IMR-90 (cell line): Measurements from ENCODE around the gene DENND1A. TPM values are rescaled to one million over a fixed set of nuclear protein-coding genes. Genes with fewer than 3 reads are reported as not detected.

ENCODE experiments used
- ATAC-seq: fragments of 200-7000 bp; cut with Tn5 transposase; 2 replicates; pipeline ENCODE4 v1.9.1; 2020; ENCODE audit warnings: low read depth, mild to moderate bottlenecking, moderate library complexity
- BruUV-seq: library from RNA; stranded (reverse); fragments of 400-500 nt; replicated peaks from 2 replicates; lab custom pipeline; 2021; lab: Mats Ljungman, UMichigan
- CTCF ChIA-PET: fragments of 300-600 bp; formaldehyde crosslinking; extraction: SDS; loops from one replicate; lab custom pipeline; 2021; ENCODE audit warnings: antibody characterized with exemption; lab: Yijun Ruan, JAX
- POLR2A ChIA-PET: fragments of 300-600 bp; sonication (Branson Sonifier 250); formaldehyde crosslinking; loops from one replicate; lab custom pipeline; 2022; ENCODE audit warnings: antibody characterized with exemption; ENCODE audit not compliant: unreplicated experiment; lab: Charles Lee
- DNase-seq: peaks from one replicate; pipeline ENCODE4 v3.0.0; 2013
- H2AFZ ChIP-seq: replicated peaks from 2 replicates; pipeline ENCODE3; 2013; ENCODE audit warnings: low read length, mild to moderate bottlenecking; ENCODE audit not compliant: poor library complexity
- H2AK5ac ChIP-seq: 2 replicates; pipeline ENCODE4 v1.6.1; 2013; ENCODE audit warnings: low read depth, low read length, inconsistent platforms
- H2AK9ac ChIP-seq: replicated peaks from 2 replicates; pipeline ENCODE3; 2013; ENCODE audit warnings: mild to moderate bottlenecking, low read depth, low read length, moderate library complexity; ENCODE audit not compliant: poor library complexity
- H2BK120ac ChIP-seq: 2 replicates; pipeline ENCODE4 v1.6.1; 2013; ENCODE audit warnings: low read depth, low read length, inconsistent platforms
- H2BK15ac ChIP-seq: 3 replicates; pipeline ENCODE4 v1.6.1; 2013; ENCODE audit warnings: low read depth, low read length, inconsistent platforms
- H2BK20ac ChIP-seq: 2 replicates; pipeline ENCODE4 v1.6.1; 2013; ENCODE audit warnings: low read depth, mild to moderate bottlenecking, inconsistent platforms, low read length, moderate library complexity
- H2BK5ac ChIP-seq: 2 replicates; pipeline ENCODE4 v1.6.1; 2013; ENCODE audit warnings: mild to moderate bottlenecking, low read depth, low read length, inconsistent platforms; ENCODE audit not compliant: poor library complexity, severe bottlenecking
- H3K14ac ChIP-seq: replicated peaks from 2 replicates; pipeline ENCODE4 v1.6.1; 2013; ENCODE audit warnings: low read depth, low read length, inconsistent platforms
- H3K18ac ChIP-seq: 2 replicates; pipeline ENCODE4 v1.6.1; 2013; ENCODE audit warnings: low read depth, low read length, control low read depth
- H3K23ac ChIP-seq: 2 replicates; pipeline ENCODE4 v1.6.1; 2013; ENCODE audit warnings: low read depth, low read length, inconsistent platforms
- H3K27ac ChIP-seq: 2 replicates; pipeline ENCODE4 v1.5.1; 2013; ENCODE audit warnings: mild to moderate bottlenecking, control low read depth, low read length; ENCODE audit not compliant: insufficient read depth
- H3K27me3 ChIP-seq: 2 replicates; pipeline ENCODE4 v1.6.1; 2013; ENCODE audit warnings: low read length; ENCODE audit not compliant: control insufficient read depth, insufficient read depth
- H3K36me3 ChIP-seq: 2 replicates; pipeline ENCODE4 v1.6.1; 2013; ENCODE audit warnings: low read length, mixed read lengths; ENCODE audit not compliant: control insufficient read depth, insufficient read depth
- H3K4ac ChIP-seq: 2 replicates; pipeline ENCODE4 v1.6.1; 2013; ENCODE audit warnings: low read depth, low read length, inconsistent platforms
- H3K4me1 ChIP-seq: 2 replicates; pipeline ENCODE4 v1.6.1; 2013; ENCODE audit warnings: low read length, mixed read lengths; ENCODE audit not compliant: control insufficient read depth, insufficient read depth
- H3K4me2 ChIP-seq: 2 replicates; pipeline ENCODE4 v1.6.1; 2013; ENCODE audit warnings: low read depth, mild to moderate bottlenecking, control low read depth, low read length, moderate library complexity
- H3K4me3 ChIP-seq: 2 replicates; pipeline ENCODE4 v1.5.1; 2013; ENCODE audit warnings: low read depth, mild to moderate bottlenecking, control low read depth, low read length, moderate library complexity; ENCODE audit not compliant: insufficient read depth
- H3K56ac ChIP-seq: 2 replicates; pipeline ENCODE4 v1.6.1; 2013; ENCODE audit warnings: low read length, inconsistent platforms; ENCODE audit not compliant: insufficient read depth; ENCODE audit errors: extremely low read depth
- H3K79me1 ChIP-seq, 2 experiments: 2 replicates each; pipeline ENCODE4 v1.6.1; 2013; ENCODE audit warnings: low read length in 2 of 2, inconsistent platforms in 1 of 2, low read depth in 1 of 2
- H3K9ac ChIP-seq: 2 replicates; pipeline ENCODE4 v1.6.1; 2013; ENCODE audit warnings: low read depth, low read length, control low read depth
- H3K9me1 ChIP-seq: 2 replicates; pipeline ENCODE4 v1.6.1; 2013; ENCODE audit warnings: low read length, inconsistent platforms; ENCODE audit not compliant: insufficient read depth
- H3K9me3 ChIP-seq: 2 replicates; pipeline ENCODE4 v1.6.1; 2013; ENCODE audit warnings: low read length; ENCODE audit not compliant: control insufficient read depth, insufficient read depth
- H4K20me1 ChIP-seq: 2 replicates; pipeline ENCODE4 v1.6.1; 2013; ENCODE audit warnings: low read length, inconsistent platforms; ENCODE audit not compliant: insufficient read depth
- H4K5ac ChIP-seq: 2 replicates; pipeline ENCODE4 v1.6.1; 2013; ENCODE audit warnings: mild to moderate bottlenecking, low read depth, low read length, control low read depth
- H4K8ac ChIP-seq, 2 experiments: 2 replicates each; pipeline ENCODE4 v1.6.1; 2013; ENCODE audit warnings: low read depth in 2 of 2, low read length in 2 of 2, control low read depth in 1 of 2, inconsistent platforms in 1 of 2
- H4K91ac ChIP-seq: 2 replicates; pipeline ENCODE4 v1.6.1; 2013; ENCODE audit warnings: low read depth, low read length, inconsistent platforms; ENCODE audit not compliant: insufficient read depth
- CEBPB ChIP-seq: IDR thresholded peaks from 2 replicates; pipeline ENCODE4 v1.6.1; 2012; ENCODE audit warnings: low read depth, low read length, improper control_type of control experiment
- MAFK ChIP-seq: IDR thresholded peaks from 2 replicates; pipeline ENCODE4 v1.6.1; 2012; ENCODE audit warnings: low read depth, low read length, improper control_type of control experiment
- POLR2A ChIP-seq: IDR thresholded peaks from 2 replicates; pipeline ENCODE4 v1.6.1; 2012; ENCODE audit warnings: mild to moderate bottlenecking, low read depth, low read length
- WGBS, 2 experiments: methylation state at CpG; one replicate each; pipeline versions ENCODE4 v1.1.5 to v1.1.7; 2013; ENCODE audit warnings: missing lambda C conversion rate in 2 of 2; ENCODE audit not compliant: insufficient read length in 1 of 2; ENCODE audit errors: extremely low coverage in 2 of 2; 5-methylcytosine and 5-hydroxymethylcytosine counted together
- dilution Hi-C: fragments of 300-500 bp; cut with HindIII; formaldehyde crosslinking; loops from one replicate; pipeline ENCODE4 v1.14.3; 2018; ENCODE audit warnings: low sequenced_read_pairs; ENCODE audit not compliant: unreplicated experiment
- in situ Hi-C: fragments of 300-500 bp; cut with MboI; formaldehyde crosslinking; loops from 3 replicates; pipeline ENCODE4 v1.14.3; 2019; ENCODE audit warnings: low sequenced_read_pairs, inconsistent platforms, mixed read lengths
- intact Hi-C: fragments of 100-400 bp; cut with micrococcal nuclease; formaldehyde crosslinking; loops from 2 replicates; pipeline ENCODE4 v1.10.0; 2022
- polyA plus RNA-seq, 3 experiments: library from polyadenylated mRNA; depleted of rRNA; stranded (reverse); fragments of >200 nt; gene quantifications; 2 replicates each; pipeline ENCODE4 v1.2.3, GENCODE V29; 2012; ENCODE audit warnings: low replicate concordance in 1 of 3
- total RNA-seq: library from RNA; depleted of rRNA; stranded (reverse); fragments of >200 nt; gene quantifications from 2 replicates; pipeline ENCODE4 v1.2.3, GENCODE V29; 2012

Gene DENND1A
- total and polyA plus RNA-seq, 2 of the 4 experiments (the other 2 are of a cell fraction), result 21.4 to 27.6 TPM

DNA sequence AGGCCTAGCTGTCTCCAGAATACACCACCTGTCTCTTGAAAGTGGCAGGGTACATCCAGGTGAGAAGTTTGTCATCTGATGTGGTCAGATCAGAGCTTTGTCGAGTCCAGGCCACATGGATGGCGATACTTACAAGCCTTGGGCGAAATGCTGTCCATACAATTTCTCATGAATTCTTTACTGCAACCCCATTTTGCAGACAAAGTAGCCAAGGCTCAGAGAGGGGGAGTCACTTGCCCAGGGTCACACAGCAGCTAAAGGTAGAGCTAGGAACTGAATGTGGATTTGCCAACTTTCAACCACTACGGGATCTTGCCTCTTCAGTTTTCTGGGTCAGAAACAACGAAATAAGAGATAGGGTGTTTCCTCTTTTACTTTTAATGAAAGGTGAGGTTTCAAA is 538.7 kb downstream of the DENND1A start:
- no peaks in the 10 kb centered on the region for H3K9me3 ChIP-seq
- no peak overlapping the region for H3K9ac ChIP-seq
- H2AFZ ChIP-seq, result no peak overlapping the region
- peaks cover 2% of the 10 kb centered on the region; the same call in 1 of the 2 replicates for H3K27me3 ChIP-seq
- intact Hi-C loops (no loop called here), in situ Hi-C loops (no loop called here), dilution Hi-C loops (no loop called here)
- no peak overlapping the region for H2BK20ac ChIP-seq
- H4K8ac ChIP-seq, result no peak overlapping the region
- no peaks in the 10 kb centered on the region for H3K79me1 ChIP-seq
- H2BK15ac ChIP-seq, result no peak overlapping the region
- H4K91ac ChIP-seq, result no peak overlapping the region
- no peak overlapping the region for H2BK120ac ChIP-seq
- no peak overlapping the region for H2AK9ac ChIP-seq
- no peak for ATAC-seq
- ChIA-PET CTCF (no interaction called here), POLR2A (no interaction called here)
- H3K14ac ChIP-seq, result no peak overlapping the region
- H3K23ac ChIP-seq, result no peak overlapping the region
- no peak overlapping the region for H3K27ac ChIP-seq
- TF ChIP-seq MAFK, result no peak
- TF ChIP-seq POLR2A, result no peak
- no peak for TF ChIP-seq CEBPB
- H3K9me1 ChIP-seq, result no peaks in the 10 kb centered on the region
- no peak overlapping the region for H3K56ac ChIP-seq
- no peak overlapping the region for H2BK5ac ChIP-seq
- no peaks in the 10 kb centered on the region for H3K36me3 ChIP-seq
- no peak overlapping the region for H4K5ac ChIP-seq
- H3K18ac ChIP-seq, result no peak overlapping the region
- BruUV-seq, result no TSS peak
- no peak for DNase-seq
- no peak overlapping the region for H3K4me3 ChIP-seq
- no peaks in the 10 kb centered on the region for H4K20me1 ChIP-seq
- H3K4me1 ChIP-seq, result no peaks in the 10 kb centered on the region
- no peak overlapping the region for H3K4me2 ChIP-seq
- H3K4ac ChIP-seq, result no peak overlapping the region
- no peak overlapping the region for H2AK5ac ChIP-seq
- WGBS, 2 experiments, result no CpG with 5 or more reads among the region's 5 CpGs
